ENCODE measurements around the gene TCEAL3.
"Not testable (repeated sequence)": the region's sequence is repeated elsewhere in the genome, so short reads cannot be mapped to it uniquely, and the experiment has no call there.

TCEAL3 gene

GRCh38 chrX:103637604-103638338, 30.0 kb downstream of the TCEAL3 start:
- H3K27ac Mint-ChIP-seq, result no peak overlapping the region
- H3K4me1 Mint-ChIP-seq, result no peaks in the 10 kb centered on the region
- no peaks in the 10 kb centered on the region for H3K9me3 Mint-ChIP-seq
- H3K36me3 Mint-ChIP-seq, result no peaks in the 10 kb centered on the region
- DNase-seq (ENCODE audit: low spot score in 2 of 2) (no peak), ATAC-seq (ENCODE audit: low read depth) (no peak)
- peaks cover 2% of the 10 kb centered on the region for H3K27me3 Mint-ChIP-seq
- no peak overlapping the region for H3K4me3 Mint-ChIP-seq

- ATAC-seq (ENCODE audit: low read depth); H3K36me3 Mint-ChIP-seq; H3K9me3 Mint-ChIP-seq; H3K4me1 Mint-ChIP-seq; H3K27me3 Mint-ChIP-seq; H3K4me3 Mint-ChIP-seq; DNase-seq (ENCODE audit: low spot score in 2 of 2); H3K27ac Mint-ChIP-seq: not testable (repeated sequence)
These were observed 30.9 kb downstream of the TCEAL3 start for GRCh38 chrX:103638479-103639346.

- Mint-ChIP-seq H3K9me3 (no peaks in the 10 kb centered on the region), H3K4me3 (no peak overlapping the region), H3K36me3 (no peaks in the 10 kb centered on the region), H3K4me1 (no peaks in the 10 kb centered on the region), H3K27me3 (peaks cover 4% of the 10 kb centered on the region), H3K27ac (no peak overlapping the region)
- DNase-seq (ENCODE audit: low spot score in 2 of 2) (no peak), ATAC-seq (ENCODE audit: low read depth) (no peak)
These were observed 32.8 kb downstream of the TCEAL3 start for GRCh38 chrX:103640401-103641155.

GRCh38 chrX:103644125-103644524, 36.4 kb downstream of the TCEAL3 start:
- no peaks in the 10 kb centered on the region for H3K4me1 Mint-ChIP-seq
- H3K27me3 Mint-ChIP-seq, result peaks cover 4% of the 10 kb centered on the region
- ATAC-seq (ENCODE audit: low read depth) (no peak), DNase-seq (ENCODE audit: low spot score in 2 of 2) (no peak)
- no peak overlapping the region for H3K27ac Mint-ChIP-seq
- no peaks in the 10 kb centered on the region for H3K36me3 Mint-ChIP-seq
- H3K4me3 Mint-ChIP-seq, result no peak overlapping the region
- no peaks in the 10 kb centered on the region for H3K9me3 Mint-ChIP-seq

- no peak overlapping the region for H3K4me3 Mint-ChIP-seq
- DNase-seq (ENCODE audit: low spot score in 2 of 2), result no peak
- no peaks in the 10 kb centered on the region for H3K4me1 Mint-ChIP-seq
- H3K9me3 Mint-ChIP-seq, result no peaks in the 10 kb centered on the region
- peaks cover 2% of the 10 kb centered on the region for H3K27me3 Mint-ChIP-seq
- no peak for ATAC-seq (ENCODE audit: low read depth)
- no peak overlapping the region for H3K27ac Mint-ChIP-seq
- H3K36me3 Mint-ChIP-seq, result no peaks in the 10 kb centered on the region
These were observed 39.9 kb downstream of the TCEAL3 start for GRCh38 chrX:103647630-103648029.

GRCh38 chrX:103651151-103651773, 43.5 kb downstream of the TCEAL3 start:
- ATAC-seq (ENCODE audit: low read depth) (no peak), DNase-seq (ENCODE audit: low spot score in 2 of 2) (no peak)
- H3K36me3 Mint-ChIP-seq, result no peaks in the 10 kb centered on the region
- H3K4me1 Mint-ChIP-seq, result no peaks in the 10 kb centered on the region
- no peak overlapping the region for H3K27ac Mint-ChIP-seq
- H3K9me3 Mint-ChIP-seq, result peaks cover 2% of the 10 kb centered on the region
- no peaks in the 10 kb centered on the region for H3K27me3 Mint-ChIP-seq
- H3K4me3 Mint-ChIP-seq, result no peak overlapping the region

- H3K4me3 Mint-ChIP-seq; H3K9me3 Mint-ChIP-seq; H3K4me1 Mint-ChIP-seq; H3K27ac Mint-ChIP-seq; H3K36me3 Mint-ChIP-seq; DNase-seq (ENCODE audit: low spot score in 2 of 2); ATAC-seq (ENCODE audit: low read depth); H3K27me3 Mint-ChIP-seq: not testable (repeated sequence)
These were observed 47.7 kb downstream of the TCEAL3 start for GRCh38 chrX:103655230-103656000.

GRCh38 chrX:103656617-103657016, 48.9 kb downstream of the TCEAL3 start:
- ATAC-seq (ENCODE audit: low read depth) (no peak), DNase-seq (ENCODE audit: low spot score in 2 of 2) (no peak)
- Mint-ChIP-seq H3K4me1 (no peaks in the 10 kb centered on the region), H3K27me3 (peaks cover 2% of the 10 kb centered on the region), H3K9me3 (peaks cover 3% of the 10 kb centered on the region), H3K4me3 (no peak overlapping the region), H3K36me3 (no peaks in the 10 kb centered on the region), H3K27ac (no peak overlapping the region)

- ATAC-seq (ENCODE audit: low read depth); H3K27me3 Mint-ChIP-seq; H3K9me3 Mint-ChIP-seq; H3K4me3 Mint-ChIP-seq; H3K4me1 Mint-ChIP-seq; H3K27ac Mint-ChIP-seq; DNase-seq (ENCODE audit: low spot score in 2 of 2); H3K36me3 Mint-ChIP-seq: not testable (repeated sequence)
These were observed 49.3 kb downstream of the TCEAL3 start for GRCh38 chrX:103657066-103657465.

GRCh38 chrX:103658681-103659433, 51.1 kb downstream of the TCEAL3 start:
- H3K9me3 Mint-ChIP-seq, result peaks cover 3% of the 10 kb centered on the region
- no peak for DNase-seq (ENCODE audit: low spot score in 2 of 2)
- ATAC-seq (ENCODE audit: low read depth), result no peak
- no peaks in the 10 kb centered on the region for H3K4me1 Mint-ChIP-seq
- no peak overlapping the region for H3K4me3 Mint-ChIP-seq
- H3K27me3 Mint-ChIP-seq, result peaks cover 2% of the 10 kb centered on the region
- H3K36me3 Mint-ChIP-seq, result no peaks in the 10 kb centered on the region
- no peak overlapping the region for H3K27ac Mint-ChIP-seq

GRCh38 chrX:103659460-103659859, 51.7 kb downstream of the TCEAL3 start:
- H3K4me3 Mint-ChIP-seq; DNase-seq (ENCODE audit: low spot score in 2 of 2); H3K9me3 Mint-ChIP-seq; H3K36me3 Mint-ChIP-seq; H3K27me3 Mint-ChIP-seq; ATAC-seq (ENCODE audit: low read depth); H3K4me1 Mint-ChIP-seq; H3K27ac Mint-ChIP-seq: not testable (repeated sequence)
